Mesothelial cell of epicardium (in vitro differentiated cells): ENCODE data around the gene FAAP24. TPM values are rescaled to one million over a fixed set of nuclear protein-coding genes. Genes with fewer than 3 reads are reported as not detected.
"Not testable (repeated sequence)": the region's sequence is repeated elsewhere in the genome, so short reads cannot be mapped to it uniquely, and the experiment has no call there.

Experiments
- DNase-seq, 2 experiments: peaks; one replicate each; pipeline ENCODE4 v3.0.0; 2021; ENCODE audit warnings: low spot score in 2 of 2; ENCODE audit not compliant: unreplicated experiment in 2 of 2
- H3K27ac Mint-ChIP-seq: 2 replicates; pipeline ENCODE4 v1.8.0; 2021; ENCODE audit warnings: mixed read lengths
- H3K27me3 Mint-ChIP-seq: 2 replicates; pipeline ENCODE4 v1.8.0; 2021; ENCODE audit warnings: low read depth, mixed read lengths
- H3K36me3 Mint-ChIP-seq: 2 replicates; pipeline ENCODE4 v1.8.0; 2021; ENCODE audit warnings: mixed read lengths
- H3K4me1 Mint-ChIP-seq: 2 replicates; pipeline ENCODE4 v1.8.0; 2021; ENCODE audit warnings: mixed read lengths
- H3K4me3 Mint-ChIP-seq: 2 replicates; pipeline ENCODE4 v1.8.0; 2021; ENCODE audit warnings: mild to moderate bottlenecking, moderate library complexity, mixed read lengths
- H3K9me3 Mint-ChIP-seq: 2 replicates; pipeline ENCODE4 v1.8.0; 2021; ENCODE audit warnings: mixed read lengths
- total RNA-seq: library from RNA; stranded (reverse); gene quantifications from 3 replicates; pipeline ENCODE4 v1.2.1, GENCODE V29; 2021
- TF ChIP-seq, protein P1 (sequence below): fragments of 200-600 bp; sonication (generic); IDR thresholded peaks from one replicate; pipeline ENCODE4 v1.5.0; 2021; ENCODE audit warnings: antibody characterized with exemption; ENCODE audit not compliant: unreplicated experiment

The FAAP24 gene
- total RNA-seq, 1 donor from 2014 or later: 4.3 TPM

DNA sequence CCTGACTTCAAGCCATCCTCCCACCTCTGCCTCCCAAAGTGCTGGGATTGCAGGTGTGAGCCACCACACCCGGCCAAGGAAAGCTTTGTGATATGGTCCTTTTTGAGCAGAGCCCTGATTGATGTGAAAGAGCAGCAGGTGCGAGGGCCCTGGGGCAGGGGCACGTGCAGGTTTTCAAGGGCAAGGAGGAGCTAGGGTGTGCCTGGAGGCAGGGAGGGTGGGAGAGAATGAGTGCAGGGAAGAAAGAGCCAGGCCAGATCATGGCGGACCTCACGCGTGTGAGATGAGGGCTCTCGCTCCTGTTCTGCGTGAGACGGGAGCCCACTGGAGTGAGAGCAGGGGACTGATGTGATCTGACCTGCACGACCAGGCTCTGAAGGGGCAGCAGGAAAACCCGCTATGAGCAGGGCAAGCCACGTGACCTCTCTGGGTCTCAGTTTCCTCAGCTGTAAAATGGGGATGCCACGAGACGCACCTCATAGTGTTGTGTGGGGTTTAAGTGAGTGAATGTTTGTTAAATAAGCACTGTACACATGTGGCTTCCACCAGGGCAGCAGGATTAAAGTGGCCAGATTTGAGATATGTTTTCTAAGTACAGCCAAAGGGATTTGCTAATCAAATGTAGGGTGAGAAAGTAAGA, 25.8 kb downstream of the FAAP24 start:
- no peak for DNase-seq
- no peaks in the 10 kb centered on the region for H3K4me1 Mint-ChIP-seq
- TF ChIP-seq, protein P1, sequence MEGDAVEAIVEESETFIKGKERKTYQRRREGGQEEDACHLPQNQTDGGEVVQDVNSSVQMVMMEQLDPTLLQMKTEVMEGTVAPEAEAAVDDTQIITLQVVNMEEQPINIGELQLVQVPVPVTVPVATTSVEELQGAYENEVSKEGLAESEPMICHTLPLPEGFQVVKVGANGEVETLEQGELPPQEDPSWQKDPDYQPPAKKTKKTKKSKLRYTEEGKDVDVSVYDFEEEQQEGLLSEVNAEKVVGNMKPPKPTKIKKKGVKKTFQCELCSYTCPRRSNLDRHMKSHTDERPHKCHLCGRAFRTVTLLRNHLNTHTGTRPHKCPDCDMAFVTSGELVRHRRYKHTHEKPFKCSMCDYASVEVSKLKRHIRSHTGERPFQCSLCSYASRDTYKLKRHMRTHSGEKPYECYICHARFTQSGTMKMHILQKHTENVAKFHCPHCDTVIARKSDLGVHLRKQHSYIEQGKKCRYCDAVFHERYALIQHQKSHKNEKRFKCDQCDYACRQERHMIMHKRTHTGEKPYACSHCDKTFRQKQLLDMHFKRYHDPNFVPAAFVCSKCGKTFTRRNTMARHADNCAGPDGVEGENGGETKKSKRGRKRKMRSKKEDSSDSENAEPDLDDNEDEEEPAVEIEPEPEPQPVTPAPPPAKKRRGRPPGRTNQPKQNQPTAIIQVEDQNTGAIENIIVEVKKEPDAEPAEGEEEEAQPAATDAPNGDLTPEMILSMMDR: no peak
- H3K27me3 Mint-ChIP-seq: no peaks in the 10 kb centered on the region
- no peaks in the 10 kb centered on the region for H3K9me3 Mint-ChIP-seq
- peaks cover 26% of the 10 kb centered on the region for H3K36me3 Mint-ChIP-seq
- no peak overlapping the region for H3K4me3 Mint-ChIP-seq
- H3K27ac Mint-ChIP-seq: no peak overlapping the region

DNA sequence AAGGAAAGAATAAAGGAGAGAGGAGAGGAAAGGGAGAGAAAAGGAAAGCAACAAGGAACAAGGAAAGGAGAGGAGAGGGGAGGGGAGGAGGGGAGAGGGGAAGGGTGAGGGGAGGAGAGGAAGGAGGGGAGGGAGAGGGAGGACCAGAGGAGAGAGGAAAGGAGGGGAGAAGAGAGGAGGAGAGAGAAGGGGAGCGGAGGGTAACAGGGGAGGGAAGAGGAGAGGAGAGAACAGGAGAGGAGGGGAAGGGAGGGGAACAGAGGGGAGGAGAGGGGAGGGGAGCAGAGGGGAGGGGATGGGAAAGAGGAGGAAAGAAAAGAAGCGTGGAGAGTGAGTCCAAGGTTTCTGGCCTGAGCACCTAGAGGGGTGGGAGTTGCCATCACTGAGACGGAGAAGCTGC, 26.7 kb downstream of the FAAP24 start:
- Mint-ChIP-seq H3K27ac (no peak overlapping the region), H3K4me1 (no peaks in the 10 kb centered on the region), H3K4me3 (no peak overlapping the region), H3K27me3 (no peaks in the 10 kb centered on the region), H3K9me3 (no peaks in the 10 kb centered on the region), H3K36me3 (peaks cover 27% of the 10 kb centered on the region)
- DNase-seq: no peak
- TF ChIP-seq, protein P1: no peak

DNA sequence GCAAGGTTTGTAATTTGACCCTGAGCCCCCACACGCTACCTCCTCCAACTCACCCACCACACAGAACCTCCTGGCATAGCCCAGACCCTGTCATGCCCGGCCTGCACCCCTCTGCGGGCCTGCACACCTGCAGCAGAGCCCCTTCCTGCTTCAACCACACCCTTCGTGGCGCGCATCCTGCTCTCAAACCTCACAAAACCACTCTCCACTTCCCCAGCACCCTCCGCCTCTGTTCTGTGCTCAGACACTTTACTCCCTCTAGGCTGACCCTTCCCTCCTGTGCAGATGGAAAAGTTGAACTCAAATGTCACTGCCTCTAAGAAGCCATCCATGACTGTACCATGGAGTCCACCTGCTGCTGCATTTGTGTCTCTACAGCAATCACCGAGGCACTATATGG, 28.5 kb downstream of the FAAP24 start:
- no peak for DNase-seq
- TF ChIP-seq, protein P1: no peak
- H3K27me3 Mint-ChIP-seq: no peaks in the 10 kb centered on the region
- H3K36me3 Mint-ChIP-seq: peaks cover 25% of the 10 kb centered on the region
- H3K27ac Mint-ChIP-seq: no peak overlapping the region
- H3K4me1 Mint-ChIP-seq: peaks cover 3% of the 10 kb centered on the region
- H3K4me3 Mint-ChIP-seq: no peak overlapping the region
- no peaks in the 10 kb centered on the region for H3K9me3 Mint-ChIP-seq

DNA sequence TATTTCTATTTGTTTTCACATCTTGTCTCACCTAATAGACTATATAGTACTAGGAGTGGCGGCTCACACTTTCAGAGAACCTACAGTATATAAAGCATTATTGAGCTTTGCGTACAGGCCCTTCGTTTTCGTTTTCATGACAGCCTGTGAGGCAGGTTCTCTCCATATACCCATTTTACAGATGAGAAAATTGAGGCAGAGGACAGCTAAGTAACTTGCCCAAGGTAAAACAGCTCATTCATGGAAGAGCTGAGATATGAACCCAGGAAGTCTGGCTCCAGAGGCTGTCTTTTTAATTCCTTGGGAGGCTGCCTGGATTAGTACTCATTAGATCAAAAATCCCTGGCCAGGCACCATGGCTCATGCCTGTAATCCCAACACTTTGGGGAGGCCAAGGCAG, 28.9 kb downstream of the FAAP24 start:
- Mint-ChIP-seq H3K4me1 (peaks cover 4% of the 10 kb centered on the region), H3K27me3 (no peaks in the 10 kb centered on the region)

DNA sequence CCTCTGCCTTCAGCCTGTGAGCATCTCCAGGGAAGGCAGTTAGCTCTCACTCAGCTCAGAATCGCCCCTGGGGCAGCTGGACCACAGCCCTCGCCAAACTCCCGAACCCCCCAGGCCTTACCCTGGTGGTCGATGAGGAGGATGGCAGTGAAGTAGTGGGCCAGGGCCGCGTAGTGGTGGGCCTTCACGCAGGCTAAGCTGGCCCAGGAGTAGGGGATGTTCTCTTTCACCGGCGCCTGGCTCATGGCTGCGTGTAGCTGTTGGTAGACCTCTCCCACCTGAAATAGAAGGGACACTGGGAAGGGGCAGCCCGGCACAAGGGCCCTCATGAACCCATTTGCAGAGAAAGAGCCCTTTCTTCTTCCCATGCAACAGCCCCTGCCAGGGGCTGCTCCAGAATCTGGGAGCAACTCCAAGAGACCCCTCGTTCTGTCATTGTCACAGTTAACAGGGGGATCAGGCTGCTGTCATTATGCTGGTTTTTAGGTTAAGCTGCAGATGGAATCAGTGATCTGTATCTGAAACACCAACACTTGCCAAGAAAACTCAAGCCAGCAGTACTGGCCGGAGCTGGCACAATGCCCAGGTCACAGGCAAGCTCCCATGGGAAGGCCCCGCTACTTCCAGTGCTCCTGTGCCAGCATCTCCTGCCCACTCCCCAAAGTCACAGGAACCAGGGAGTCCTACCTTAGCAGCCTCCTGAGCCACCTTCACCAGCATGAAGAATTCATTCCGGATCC, 30.3 kb downstream of the FAAP24 start:
- peaks cover 17% of the 10 kb centered on the region for H3K36me3 Mint-ChIP-seq
- H3K4me3 Mint-ChIP-seq, DNase-seq, H3K27ac Mint-ChIP-seq, H3K9me3 Mint-ChIP-seq, H3K4me1 Mint-ChIP-seq, H3K27me3 Mint-ChIP-seq: not testable (repeated sequence)
- TF ChIP-seq, protein P1: peak; percentile 14

More for the DNA sequence above, 28.9 kb downstream of the FAAP24 start:
- H3K36me3 Mint-ChIP-seq: peaks cover 23% of the 10 kb centered on the region
- H3K9me3 Mint-ChIP-seq: no peaks in the 10 kb centered on the region
- no peak overlapping the region for H3K27ac Mint-ChIP-seq
- DNase-seq: no peak
- no peak overlapping the region for H3K4me3 Mint-ChIP-seq
- TF ChIP-seq, protein P1: no peak

DNA sequence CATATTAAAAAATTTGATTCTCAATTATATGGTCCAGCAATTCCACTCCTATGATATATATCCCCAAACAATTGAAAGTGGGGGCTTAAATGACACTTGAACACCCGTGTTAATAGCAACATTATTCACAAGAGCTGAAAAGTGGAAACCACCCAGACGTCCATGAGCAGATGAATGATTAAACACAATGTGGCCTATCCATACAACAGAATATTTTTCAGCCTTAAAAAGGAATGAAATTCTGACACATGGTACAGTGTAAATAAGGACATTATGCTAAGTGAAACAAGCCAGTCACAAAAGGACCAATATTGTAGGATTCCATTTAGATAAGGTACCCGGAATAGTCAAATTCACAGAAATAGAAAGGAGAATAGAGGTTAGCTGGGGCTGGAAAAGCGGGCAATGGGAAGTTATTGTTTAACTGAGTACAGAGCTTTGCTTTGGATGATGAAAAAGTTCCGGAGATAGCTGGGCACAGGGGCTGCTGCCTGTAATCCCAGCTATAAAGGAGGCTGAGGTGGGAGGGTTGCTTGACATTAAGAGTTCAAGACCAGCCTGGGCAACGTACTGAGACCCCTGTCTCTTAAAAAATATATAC, 31.5 kb downstream of the FAAP24 start:
- not testable (repeated sequence) for H3K4me1 Mint-ChIP-seq, DNase-seq, H3K4me3 Mint-ChIP-seq, H3K27me3 Mint-ChIP-seq, H3K9me3 Mint-ChIP-seq
- Mint-ChIP-seq H3K36me3 (peaks cover 15% of the 10 kb centered on the region), H3K27ac (peak overlapping the region; percentile 39)
